Sigmoid colon (tissue), 7 donors: Measurements from ENCODE around the gene RDH11. TPM values are rescaled to one million over a fixed set of nuclear protein-coding genes. Genes with fewer than 3 reads are reported as not detected.

ENCODE experiments used
- DNase-seq: peaks from one replicate; pipeline ENCODE4 v3.0.0-alpha.2; 2019
- H3K27ac ChIP-seq, 4 donors: fragments of 200-600 bp; sonication (generic); one replicate each; pipeline ENCODE4 v1.5.1; 2016 to 2019; ENCODE audit warnings: mild to moderate bottlenecking in 1 of 4
- H3K27me3 ChIP-seq, 3 donors: fragments of 200-600 bp; sonication (generic); one replicate each; pipeline ENCODE4 v1.5.1; 2019; ENCODE audit warnings: mild to moderate bottlenecking in 1 of 3
- H3K36me3 ChIP-seq, 4 donors: fragments of 200-600 bp; sonication (generic); one replicate each; pipeline ENCODE4 v1.5.1; 2016 to 2019
- H3K4me1 ChIP-seq, 4 donors: fragments of 200-600 bp; sonication (generic); one replicate each; pipeline ENCODE4 v1.5.1; 2017 to 2019
- H3K4me3 ChIP-seq, 4 donors: fragments of 200-600 bp; sonication (generic); one replicate each; pipeline ENCODE4 v1.5.1; 2017 to 2019; ENCODE audit warnings: mild to moderate bottlenecking in 2 of 4, moderate library complexity in 1 of 4
- H3K9me3 ChIP-seq, 4 donors: fragments of 200-600 bp in 3 of 4; sonication (generic) in 3 of 4; one replicate each; pipeline versions ENCODE4 v1.5.1 to v1.6.1; 2013 to 2019
- CTCF ChIP-seq, 4 experiments: fragments of 450-650 bp in 3 of 4; fragments of 200-600 bp in 1 of 4; IDR thresholded peaks; one replicate each; pipeline ENCODE4 v1.5.1; 2016 to 2019; ENCODE audit warnings: antibody characterized with exemption in 4 of 4, mild to moderate bottlenecking in 3 of 4, moderate library complexity in 2 of 4
- EP300 ChIP-seq, 4 donors: sonication (generic); formaldehyde crosslinking; IDR thresholded peaks; one replicate each; pipeline ENCODE4 v1.6.1; 2017; ENCODE audit warnings: antibody characterized with exemption in 4 of 4
- POLR2A ChIP-seq, 2 donors: fragments of 450-650 bp; IDR thresholded peaks; one replicate each; pipeline ENCODE4 v1.6.1; 2016; ENCODE audit warnings: antibody characterized with exemption in 2 of 2, mild to moderate bottlenecking in 2 of 2, moderate library complexity in 2 of 2
- POLR2AphosphoS5 ChIP-seq, 4 donors: sonication (generic); formaldehyde crosslinking; IDR thresholded peaks; one replicate each; pipeline ENCODE4 v1.6.1; 2017; ENCODE audit warnings: antibody characterized with exemption in 4 of 4
- WGBS, 2 donors: extraction: QIAGEN DNeasy Blood & Tissue Kit; methylation state at CpG; one replicate each; pipeline ENCODE4 v1.1.7; 2013; 5-methylcytosine and 5-hydroxymethylcytosine counted together
- intact Hi-C: fragments of 100-400 bp; cut with DNase I; formaldehyde crosslinking; loops from one replicate; pipeline ENCODE4 v1.15.1; 2023
- polyA plus RNA-seq, 3 donors: library from polyadenylated mRNA; stranded (reverse); fragments of 200-250 nt; gene quantifications; one replicate each; pipeline ENCODE4 v1.2.3, GENCODE V29; 2013
- total RNA-seq, 4 donors: library from RNA; depleted of rRNA; stranded (reverse); fragments of >200 nt; gene quantifications; one replicate each; pipeline ENCODE4 v1.1.0, GENCODE V29; 2016
- donor health status: healthy with polysubstance abuse.
- donor health status: Bipolar disorder and iron deficiency.
- donor health status: healthy.

RDH11 gene
- total and polyA plus RNA-seq, 7 donors: 4.2 to 58.5 (median 34.9) TPM

GRCh38 chr14:67674139-67674479, 21.5 kb downstream of the RDH11 start:
- intact Hi-C loops: loop anchor here (2.0 to 5.0 kb wide), 2 partner anchors 55 to 72 kb away; partner anchors contain the start of genes ARG2 and PIGH
- Histone ChIP-seq H3K4me1 (peaks cover 0 to 42% (median 31%) of the 10 kb centered on the region in 4 donors), H3K27ac (peak overlapping the region; percentile 94 to 99 (median 96)), H3K9me3 (no peaks in the 10 kb centered on the region), H3K27me3 (no peaks in the 10 kb centered on the region), H3K4me3 (peak overlapping the region; percentile 90 to 99 (median 96)), H3K36me3 (peaks cover 0 to 15% (median 7%) of the 10 kb centered on the region in 4 donors)
- 0 to 1% methylated on average over 25 of the region's 25 CpGs for WGBS, 2 donors
- TF ChIP-seq POLR2AphosphoS5 (IDR thresholded peaks at IDR 0.05): no peak
- peak in 2 of 4 experiments; percentile 19 to 23 for TF ChIP-seq CTCF (IDR thresholded peaks at IDR 0.05)
- DNase-seq: peak; percentile 83

- Histone ChIP-seq H3K9me3 (no peaks in the 10 kb centered on the region), H3K4me1 (peaks cover 0 to 42% (median 31%) of the 10 kb centered on the region in 4 donors), H3K27ac (peak overlapping the region in 3 of 4 donors; percentile 94 to 98 (median 95)), H3K4me3 (peak overlapping the region; percentile 90 to 99 (median 96)), H3K36me3 (peaks cover 0 to 11% (median 7%) of the 10 kb centered on the region in 4 donors), H3K27me3 (no peaks in the 10 kb centered on the region)
- DNase-seq: no peak
- 14 to 52% methylated on average over 5 of the region's 5 CpGs for WGBS, 2 donors
- intact Hi-C loops: loop anchor here (5.0 kb wide), 1 partner anchor 71 kb away; the partner anchor contains the start of gene PIGH
- TF ChIP-seq POLR2AphosphoS5 (IDR thresholded peaks at IDR 0.05) (no peak), EP300 (IDR thresholded peaks at IDR 0.05) (no peak), CTCF (IDR thresholded peaks at IDR 0.05) (no peak)
Observed at GRCh38 chr14:67673451-67673850, 22.1 kb downstream of the RDH11 start.

GRCh38 chr14:67668559-67668958, 27.0 kb downstream of the RDH11 start:
- H3K36me3 ChIP-seq: no peaks in the 10 kb centered on the region
- peaks cover 0 to 47% (median 29%) of the 10 kb centered on the region in 4 donors for H3K4me1 ChIP-seq
- TF ChIP-seq POLR2AphosphoS5 (IDR thresholded peaks at IDR 0.05) (no peak), CTCF (IDR thresholded peaks at IDR 0.05) (no peak), EP300 (IDR thresholded peaks at IDR 0.05) (no peak), POLR2A (IDR thresholded peaks at IDR 0.05) (no peak)
- no peaks in the 10 kb centered on the region for H3K9me3 ChIP-seq
- intact Hi-C loops: loop anchor here (5.0 kb wide), 1 partner anchor 34 kb away; the partner anchor contains the start of gene RDH12
- DNase-seq: no peak
- no peaks in the 10 kb centered on the region for H3K27me3 ChIP-seq
- no peak overlapping the region for H3K27ac ChIP-seq
- H3K4me3 ChIP-seq: no peak overlapping the region

GRCh38 chr14:67666750-67667449, 28.7 kb downstream of the RDH11 start:
- Histone ChIP-seq H3K4me3 (no peak overlapping the region), H3K9me3 (no peaks in the 10 kb centered on the region), H3K36me3 (no peaks in the 10 kb centered on the region), H3K27me3 (no peaks in the 10 kb centered on the region), H3K27ac (peak overlapping the region in 1 of 4 donors; percentile 26), H3K4me1 (peaks cover 0 to 31% (median 13%) of the 10 kb centered on the region in 4 donors)
- TF ChIP-seq EP300 (IDR thresholded peaks at IDR 0.05) (no peak), POLR2A (IDR thresholded peaks at IDR 0.05) (no peak), POLR2AphosphoS5 (IDR thresholded peaks at IDR 0.05) (no peak), CTCF (IDR thresholded peaks at IDR 0.05) (peak; percentile 33 to 62 (median 59))
- intact Hi-C loops: loop anchor here (2.0 to 5.0 kb wide), 2 partner anchors 35 to 48 kb away; partner anchors contain the start of genes ARG2 and RDH12
- 12 to 25% methylated on average over 1 of the region's 1 CpG for WGBS, 2 donors
- no peak for DNase-seq
